Neural progenitor cell (in vitro differentiated cells): ENCODE measurements around the gene PLTP. TPM values are rescaled to one million over a fixed set of nuclear protein-coding genes. Genes with fewer than 3 reads are reported as not detected.
A peak's percentile ranks its signal among the peaks of the same experiment; 100 is the strongest.
"Not testable (repeated sequence)": the region's sequence is repeated elsewhere in the genome, so short reads cannot be mapped to it uniquely, and the experiment has no call there.

Source experiments
- DNase-seq: peaks from one replicate; pipeline ENCODE4 v3.0.0-alpha.2; 2016; ENCODE audit warnings: low spot score
- H2AFZ ChIP-seq: fragments of 200-600 bp; sonication (generic); replicated peaks from 2 replicates; pipeline ENCODE4 v1.6.1; 2016; ENCODE audit warnings: antibody characterized with exemption
- H3F3A ChIP-seq: fragments of 200-600 bp; sonication (generic); 2 replicates; pipeline ENCODE4 v1.6.1; 2016; ENCODE audit warnings: antibody characterized with exemption, low read depth
- H3K27ac ChIP-seq: fragments of 200-600 bp; sonication (generic); 2 replicates; pipeline ENCODE4 v1.5.1; 2016; ENCODE audit warnings: mild to moderate bottlenecking
- H3K27me3 ChIP-seq: fragments of 200-600 bp; sonication (generic); 2 replicates; pipeline ENCODE4 v1.6.1; 2016; ENCODE audit warnings: mild to moderate bottlenecking, moderate library complexity
- H3K36me3 ChIP-seq: fragments of 200-600 bp; sonication (generic); 2 replicates; pipeline ENCODE4 v1.5.1; 2016
- H3K4me1 ChIP-seq: fragments of 200-600 bp; sonication (generic); 2 replicates; pipeline ENCODE4 v1.6.1; 2016; ENCODE audit warnings: mixed run types
- H3K4me2 ChIP-seq: fragments of 200-600 bp; sonication (generic); 2 replicates; pipeline ENCODE4 v1.6.1; 2016
- H3K4me3 ChIP-seq: fragments of 200-600 bp; sonication (generic); 2 replicates; pipeline ENCODE4 v1.5.1; 2016
- H3K79me2 ChIP-seq: fragments of 200-600 bp; sonication (generic); 2 replicates; pipeline ENCODE4 v1.6.1; 2016; ENCODE audit warnings: low read depth
- H3K9ac ChIP-seq: fragments of 200-600 bp; sonication (generic); 2 replicates; pipeline ENCODE4 v1.6.1; 2016
- H3K9me3 ChIP-seq: fragments of 200-600 bp; sonication (generic); 2 replicates; pipeline ENCODE4 v1.5.1; 2016; ENCODE audit warnings: low read depth
- H4K20me1 ChIP-seq: fragments of 200-600 bp; sonication (generic); 2 replicates; pipeline ENCODE4 v1.6.1; 2016; ENCODE audit warnings: low read depth
- H3K27ac Mint-ChIP-seq: 3 replicates; pipeline ENCODE4 v1.8.0; 2021; ENCODE audit warnings: mixed read lengths
- H3K27me3 Mint-ChIP-seq: 2 replicates; pipeline ENCODE4 v1.8.0; 2022; ENCODE audit warnings: low read depth, mild to moderate bottlenecking, inconsistent platforms, moderate library complexity, mixed read lengths; ENCODE audit not compliant: insufficient read depth
- H3K36me3 Mint-ChIP-seq: 3 replicates; pipeline ENCODE4 v1.8.0; 2021; ENCODE audit warnings: mixed read lengths
- H3K4me1 Mint-ChIP-seq: 3 replicates; pipeline ENCODE4 v1.8.0; 2021; ENCODE audit warnings: mixed read lengths
- H3K4me3 Mint-ChIP-seq: 3 replicates; pipeline ENCODE4 v1.8.0; 2021; ENCODE audit warnings: mild to moderate bottlenecking, moderate library complexity, mixed read lengths
- H3K9me3 Mint-ChIP-seq: 3 replicates; pipeline ENCODE4 v1.8.0; 2020; ENCODE audit warnings: mixed read lengths
- CTCF ChIP-seq: fragments of 200-600 bp; sonication (generic); IDR thresholded peaks from 2 replicates; pipeline ENCODE4 v1.5.1; 2017; ENCODE audit warnings: antibody characterized with exemption, mild to moderate bottlenecking
- EZH2 ChIP-seq: fragments of 200-600 bp; sonication (generic); IDR thresholded peaks from 2 replicates; pipeline ENCODE4 v1.6.1; 2017; ENCODE audit warnings: antibody characterized with exemption, mild to moderate bottlenecking, moderate library complexity
- EZH2phosphoT487 ChIP-seq: fragments of 200-600 bp; sonication (generic); IDR thresholded peaks from 2 replicates; pipeline ENCODE4 v1.6.1; 2017; ENCODE audit warnings: antibody characterized with exemption
- total RNA-seq: library from RNA; depleted of rRNA; stranded (reverse); fragments of >200 nt; gene quantifications from 2 replicates; pipeline ENCODE4 v1.2.3, GENCODE V29; 2015; ENCODE audit warnings: low replicate concordance

Gene PLTP
- total RNA-seq, 1 donor from 2014 or later = 22.3 TPM

- Mint-ChIP-seq H3K27me3 (peaks cover 5% of the 10 kb centered on the region), H3K4me1 (peaks cover 29% of the 10 kb centered on the region), H3K36me3 (peaks cover 12% of the 10 kb centered on the region), H3K9me3 (no peaks in the 10 kb centered on the region), H3K27ac (peak overlapping the region; percentile 99), H3K4me3 (peak overlapping the region; percentile 95)
- H3K9me3 ChIP-seq = no peaks in the 10 kb centered on the region
- peak overlapping the region; percentile 100 for H3K27ac ChIP-seq
- H3K36me3 ChIP-seq = no peaks in the 10 kb centered on the region
- peaks cover 37% of the 10 kb centered on the region for H4K20me1 ChIP-seq
- peak overlapping the region; percentile 90 for H3K4me2 ChIP-seq
- peaks cover 47% of the 10 kb centered on the region for H3F3A ChIP-seq
- peaks cover 53% of the 10 kb centered on the region for H3K79me2 ChIP-seq
- peak; percentile 72 for DNase-seq
- H3K27me3 ChIP-seq = no peaks in the 10 kb centered on the region
- peak overlapping the region; percentile 99 for H3K4me3 ChIP-seq
- peak overlapping the region; percentile 92 for H2AFZ ChIP-seq
- peaks cover 21% of the 10 kb centered on the region for H3K4me1 ChIP-seq
- TF ChIP-seq CTCF (no peak), EZH2phosphoT487 (no peak), EZH2 (no peak)
- peak overlapping the region; percentile 100 for H3K9ac ChIP-seq
These were observed 22.2 kb upstream of the PLTP start for GRCh38 chr20:45934046-45934585.

- Histone ChIP-seq H3K27me3 (no peaks in the 10 kb centered on the region), H3K79me2 (peaks cover 53% of the 10 kb centered on the region), H4K20me1 (peaks cover 36% of the 10 kb centered on the region), H2AFZ (no peak overlapping the region), H3K4me1 (peaks cover 21% of the 10 kb centered on the region), H3K27ac (peak overlapping the region; percentile 100), H3F3A (peaks cover 44% of the 10 kb centered on the region), H3K36me3 (no peaks in the 10 kb centered on the region), H3K4me2 (peak overlapping the region; percentile 90), H3K9me3 (no peaks in the 10 kb centered on the region), H3K4me3 (peak overlapping the region; percentile 99), H3K9ac (peak overlapping the region; percentile 100)
- peaks cover 5% of the 10 kb centered on the region for H3K27me3 Mint-ChIP-seq
- DNase-seq = peak; percentile 89
- H3K4me1 Mint-ChIP-seq = peaks cover 29% of the 10 kb centered on the region
- H3K4me3 Mint-ChIP-seq = peak overlapping the region; percentile 95
- peaks cover 8% of the 10 kb centered on the region for H3K36me3 Mint-ChIP-seq
- peak; percentile 21 for TF ChIP-seq CTCF
- TF ChIP-seq EZH2phosphoT487 = no peak
- no peaks in the 10 kb centered on the region for H3K9me3 Mint-ChIP-seq
- peak overlapping the region; percentile 99 for H3K27ac Mint-ChIP-seq
These were observed 21.5 kb upstream of the PLTP start for GRCh38 chr20:45933266-45934045.

GRCh38 chr20:45931680-45932079 is 19.7 kb upstream of the PLTP start:
- H3K4me3 Mint-ChIP-seq = not testable (repeated sequence)
- H3K4me1 Mint-ChIP-seq = peaks cover 13% of the 10 kb centered on the region

More at GRCh38 chr20:45931680-45932079, 19.7 kb upstream of the PLTP start:
- not testable (repeated sequence) for H3K36me3 ChIP-seq, H3K27ac ChIP-seq, H3K4me1 ChIP-seq, H3K9me3 Mint-ChIP-seq, DNase-seq, H3K36me3 Mint-ChIP-seq, H3K9ac ChIP-seq, H3K9me3 ChIP-seq, H2AFZ ChIP-seq, H3K4me2 ChIP-seq, H3K27ac Mint-ChIP-seq, H3K27me3 Mint-ChIP-seq, H3K4me3 ChIP-seq, H3K27me3 ChIP-seq
- Histone ChIP-seq H3K79me2 (peaks cover 39% of the 10 kb centered on the region), H3F3A (peaks cover 37% of the 10 kb centered on the region), H4K20me1 (peaks cover 18% of the 10 kb centered on the region)
